HCT116 (cell line): ENCODE measurements around the gene ANKMY2. TPM values are rescaled to one million over a fixed set of nuclear protein-coding genes. Genes with fewer than 3 reads are reported as not detected.

ENCODE experiments used
- ATAC-seq: fragments of 200-7000 bp; cut with Tn5 transposase; 2 replicates; pipeline ENCODE4 v1.9.1; 2020; ENCODE audit warnings: mild to moderate bottlenecking, moderate library complexity
- BruUV-seq: library from RNA; stranded (reverse); fragments of 400-500 nt; replicated peaks from 2 replicates; lab custom pipeline; 2021; lab: Mats Ljungman, UMichigan
- CTCF ChIA-PET: fragments of 300-600 bp; sonication (Branson Sonifier 250); formaldehyde crosslinking; loops from one replicate; lab custom pipeline; 2021; ENCODE audit warnings: antibody characterized with exemption; lab: Charles Lee
- POLR2A ChIA-PET: fragments of 300-600, 350-600 bp; sonication (Branson Sonifier 250); formaldehyde crosslinking; loops from one replicate; lab custom pipeline; 2021; ENCODE audit warnings: antibody characterized with exemption; lab: Charles Lee
- RAD21 ChIA-PET, 2 experiments: fragments of 300-600 bp; sonication (Branson Sonifier 250); formaldehyde crosslinking; loops; one replicate each; lab custom pipeline; 2023; ENCODE audit warnings: low total read pairs in 2 of 2; ENCODE audit not compliant: uncharacterized antibody in 2 of 2, unreplicated experiment in 2 of 2, low non-redundant PET in 1 of 2; lab: Charles Lee
- DNase-seq: peaks from one replicate; pipeline ENCODE4 v3.0.0-alpha.2; 2010; ENCODE audit warnings: low read depth, low spot score
- H2AFZ ChIP-seq: fragments of 200-600 bp; shearing (Covaris generic), sonication (generic); 2 replicates; pipeline ENCODE4 v1.6.1; 2017; ENCODE audit warnings: low read depth, mixed run types, mixed read lengths, antibody characterized with exemption, low read length; ENCODE audit not compliant: poor library complexity, severe bottlenecking
- H3K27ac ChIP-seq: 2 replicates; pipeline ENCODE4 v1.5.1; 2012; ENCODE audit warnings: low read depth, low read length
- H3K27me3 ChIP-seq: fragments of 200-600 bp; sonication (generic); 2 replicates; pipeline ENCODE4 v1.6.1; 2016; ENCODE audit warnings: mixed run types, low read length, mixed read lengths; ENCODE audit not compliant: insufficient read depth
- H3K36me3 ChIP-seq, 2 experiments: fragments of 200-500 bp in 1 of 2; fragments of 200-600 bp in 1 of 2; sonication (Bioruptor generic) in 1 of 2; sonication (generic) in 1 of 2; 2 replicates each; pipeline versions ENCODE4 v1.5.1 to v1.6.1; 2014 to 2016; ENCODE audit warnings: low read length in 2 of 2, inconsistent platforms in 1 of 2, mixed read lengths in 1 of 2, mixed run types in 1 of 2; ENCODE audit not compliant: insufficient read depth in 2 of 2, control insufficient read depth in 1 of 2
- H3K4me1 ChIP-seq, 2 experiments: fragments of 200-600 bp in 1 of 2; sonication (generic) in 1 of 2; 2 replicates each; pipeline versions ENCODE4 v1.5.1 to v1.6.1; 2012 to 2017; ENCODE audit warnings: low read length in 2 of 2, inconsistent platforms in 1 of 2, mild to moderate bottlenecking in 1 of 2, mixed read lengths in 1 of 2, mixed run types in 1 of 2, moderate library complexity in 1 of 2; ENCODE audit not compliant: insufficient read depth in 2 of 2, control insufficient read depth in 1 of 2
- H3K4me2 ChIP-seq: fragments of 200-600 bp; sonication (generic); 2 replicates; pipeline ENCODE4 v1.6.1; 2017; ENCODE audit warnings: mixed run types, low read length, mixed read lengths
- H3K4me3 ChIP-seq, 2 experiments: fragments of 200-600 bp in 1 of 2; sonication (generic) in 1 of 2; replicated peaks in 1 of 2; 2 replicates each; pipeline ENCODE4 v1.5.1; 2011 to 2016; ENCODE audit warnings: low read length in 2 of 2, control low read depth in 1 of 2, low read depth in 1 of 2, mild to moderate bottlenecking in 1 of 2, mixed read lengths in 1 of 2, mixed run types in 1 of 2
- H3K79me2 ChIP-seq: fragments of 200-600 bp; sonication (generic); 2 replicates; pipeline ENCODE4 v1.6.1; 2017; ENCODE audit warnings: mild to moderate bottlenecking, mixed run types, low read length, moderate library complexity, mixed read lengths; ENCODE audit not compliant: insufficient read depth
- H3K9ac ChIP-seq: fragments of 200-600 bp; sonication (generic); 2 replicates; pipeline ENCODE4 v1.6.1; 2016; ENCODE audit warnings: low read length, mixed read lengths
- H3K9me2 ChIP-seq: fragments of 200-600 bp; sonication (generic), shearing (Covaris generic); 2 replicates; pipeline ENCODE4 v1.6.1; 2017; ENCODE audit warnings: mixed run types, mild to moderate bottlenecking, moderate library complexity; ENCODE audit not compliant: insufficient read depth
- H3K9me3 ChIP-seq, 2 experiments: fragments of 200-500 bp in 1 of 2; fragments of 200-600 bp in 1 of 2; sonication (Bioruptor generic) in 1 of 2; sonication (generic) in 1 of 2; 2 replicates each; pipeline ENCODE4 v1.6.1; 2014 to 2017; ENCODE audit warnings: low read length in 2 of 2, mixed read lengths in 2 of 2, inconsistent platforms in 1 of 2, low read depth in 1 of 2, mild to moderate bottlenecking in 1 of 2, mixed run types in 1 of 2, moderate library complexity in 1 of 2; ENCODE audit not compliant: control insufficient read depth in 1 of 2, insufficient read depth in 1 of 2
- H4K20me1 ChIP-seq: fragments of 200-600 bp; sonication (generic), shearing (Covaris generic); 2 replicates; pipeline ENCODE4 v1.6.1; 2017; ENCODE audit warnings: mixed run types, mild to moderate bottlenecking, moderate library complexity; ENCODE audit not compliant: insufficient read depth
- ATF3 ChIP-seq: IDR thresholded peaks from 2 replicates; pipeline ENCODE4 v1.6.1; 2012
- CBX3 ChIP-seq: IDR thresholded peaks from 2 replicates; pipeline ENCODE4 v1.6.1; 2012; ENCODE audit warnings: low read depth
- CEBPB ChIP-seq: IDR thresholded peaks from 2 replicates; pipeline ENCODE4 v1.6.1; 2012; ENCODE audit warnings: low read depth
- CTCF ChIP-seq, 3 experiments: fragments of 200-600 bp in 1 of 3; sonication (generic) in 1 of 3; IDR thresholded peaks in 2 of 3; conservative IDR thresholded peaks in 1 of 3; 2 replicates each; pipeline ENCODE4 v1.5.1; 2012 to 2017; ENCODE audit warnings: low read depth in 2 of 3, low read length in 2 of 3, antibody characterized with exemption in 1 of 3, borderline replicate concordance in 1 of 3, control low read depth in 1 of 3, mild to moderate bottlenecking in 1 of 3, mixed read lengths in 1 of 3, mixed run types in 1 of 3, moderate library complexity in 1 of 3; ENCODE audit not compliant: insufficient read depth in 1 of 3
- EGR1 ChIP-seq: IDR thresholded peaks from 2 replicates; pipeline ENCODE4 v1.6.1; 2012; ENCODE audit warnings: low read depth
- EZH2 ChIP-seq: fragments of 200-600 bp; sonication (generic); IDR thresholded peaks from 2 replicates; pipeline ENCODE4 v1.6.1; 2017; ENCODE audit warnings: antibody characterized with exemption, mixed run types
- EZH2phosphoT487 ChIP-seq: fragments of 200-600 bp; IDR thresholded peaks from 2 replicates; pipeline ENCODE4 v1.6.1; 2018; ENCODE audit warnings: antibody characterized with exemption, borderline replicate concordance
- FOSL1 ChIP-seq: IDR thresholded peaks from 2 replicates; pipeline ENCODE4 v1.6.1; 2012; ENCODE audit warnings: low read depth
- JUND ChIP-seq: IDR thresholded peaks from 2 replicates; pipeline ENCODE4 v1.6.1; 2012
- MAX ChIP-seq: IDR thresholded peaks from 2 replicates; pipeline ENCODE4 v1.6.1; 2012
- POLR2A ChIP-seq: IDR thresholded peaks from 2 replicates; pipeline ENCODE4 v1.7.0; 2011; ENCODE audit warnings: borderline replicate concordance; ENCODE audit not compliant: insufficient read depth, insufficient read length; ENCODE audit errors: extremely low read depth
- POLR2AphosphoS5 ChIP-seq: IDR thresholded peaks from 2 replicates; pipeline ENCODE4 v1.6.1; 2011; ENCODE audit warnings: mild to moderate bottlenecking, low read depth, low read length, moderate library complexity
- RAD21 ChIP-seq: IDR thresholded peaks from 2 replicates; pipeline ENCODE4 v1.6.1; 2012; ENCODE audit warnings: low read depth, mild to moderate bottlenecking
- REST ChIP-seq: IDR thresholded peaks from 2 replicates; pipeline ENCODE4 v1.6.1; 2012; ENCODE audit warnings: low read depth
- SIN3A ChIP-seq: IDR thresholded peaks from 2 replicates; pipeline ENCODE4 v1.6.1; 2012; ENCODE audit warnings: low read depth
- SRF ChIP-seq: IDR thresholded peaks from 2 replicates; pipeline ENCODE4 v1.6.1; 2012; ENCODE audit warnings: low read depth
- TCF7L2 ChIP-seq: IDR thresholded peaks from 2 replicates; pipeline ENCODE4 v1.7.0; 2011; ENCODE audit warnings: borderline replicate concordance, inconsistent platforms; ENCODE audit not compliant: insufficient read depth, insufficient read length; ENCODE audit errors: extremely low read depth
- YY1 ChIP-seq: IDR thresholded peaks from 2 replicates; pipeline ENCODE4 v1.6.1; 2011; ENCODE audit warnings: low read length, low read depth, moderate library complexity, mild to moderate bottlenecking; ENCODE audit not compliant: insufficient replicate concordance; ENCODE audit errors: extremely low read depth
- ZBTB33 ChIP-seq: IDR thresholded peaks from 2 replicates; pipeline ENCODE4 v1.6.1; 2011; ENCODE audit warnings: mild to moderate bottlenecking, low read length, moderate library complexity; ENCODE audit not compliant: insufficient replicate concordance; ENCODE audit errors: extremely low read depth
- ZFX ChIP-seq: fragments of 450-650 bp; IDR thresholded peaks from 2 replicates; pipeline ENCODE4 v1.6.1; 2017
- intact Hi-C: fragments of 100-400 bp; cut with micrococcal nuclease; formaldehyde crosslinking; loops from 2 replicates; pipeline ENCODE4 v1.10.0; 2022
- total RNA-seq: library from RNA; stranded (reverse); gene quantifications from one replicate; pipeline ENCODE4 v1.2.1, GENCODE V29; 2021; ENCODE audit not compliant: unreplicated experiment

Gene ANKMY2
- total RNA-seq, 1 experiment from 2014 or later, result 24.9 TPM

- H3K27me3 ChIP-seq, result no peaks in the 10 kb centered on the region
- intact Hi-C loops, result no loop called here
- H3K36me3 ChIP-seq, result peaks cover 14 to 24% of the 10 kb centered on the region in 2 experiments
- DNase-seq, result no peak
- no peak overlapping the region for H2AFZ ChIP-seq
- no peaks in the 10 kb centered on the region for H3K9me2 ChIP-seq
- TF ChIP-seq REST, result no peak
- no peak for TF ChIP-seq POLR2AphosphoS5
- no peak for TF ChIP-seq EZH2
- no peak for TF ChIP-seq CBX3
- no peak for TF ChIP-seq FOSL1
- TF ChIP-seq MAX, result no peak
- TF ChIP-seq EGR1, result no peak
- TF ChIP-seq EZH2phosphoT487, result no peak
- no peak for TF ChIP-seq CTCF (IDR thresholded peaks at IDR 0.05 in 2 of 3, conservative IDR thresholded peaks at IDR 0.05 in 1 of 3; ENCODE audit: borderline replicate concordance in 1 of 3, insufficient read depth in 1 of 3, low read depth in 2 of 3, low read length in 2 of 3)
- TF ChIP-seq JUND, result no peak
- no peak for TF ChIP-seq SIN3A
- TF ChIP-seq ATF3, result no peak
- no peak for TF ChIP-seq CEBPB
- no peak for TF ChIP-seq TCF7L2
- TF ChIP-seq RAD21, result no peak
- TF ChIP-seq SRF, result no peak
- no peak for TF ChIP-seq ZBTB33
- TF ChIP-seq YY1, result no peak
- TF ChIP-seq ZFX, result no peak
- TF ChIP-seq POLR2A, result no peak
- H3K9me3 ChIP-seq, result no peaks in the 10 kb centered on the region
- RAD21 ChIA-PET, result no interaction called here
- H3K27ac ChIP-seq, result no peak overlapping the region
- no TSS peak for BruUV-seq
- H3K79me2 ChIP-seq, result no peaks in the 10 kb centered on the region
- H3K4me1 ChIP-seq, result 0 out of 4 replicates have a peak, but pooled peaks cover 0 to 7% of the 10 kb centered on the region in 2 experiments
- no peak overlapping the region for H3K4me2 ChIP-seq
- no peak overlapping the region for H3K9ac ChIP-seq
- ATAC-seq, result no peak
- POLR2A ChIA-PET, result no interaction called here
- no peak overlapping the region for H3K4me3 ChIP-seq
- CTCF ChIA-PET, result no interaction called here
- no peaks in the 10 kb centered on the region for H4K20me1 ChIP-seq
Measured at GRCh38 chr7:16616542-16616941, 29.0 kb downstream of the ANKMY2 start.
